NCI-H2107 treated with DMSO at 0.1 percent for 48 hours (cell line): ENCODE measurements around the gene IRF7.
A peak's percentile ranks its signal among the peaks of the same experiment; 100 is the strongest.

ENCODE experiments used
- DNase-seq: peaks from one replicate; lab custom pipeline; 2025; ENCODE audit not compliant: unreplicated experiment; lab: John Stamatoyannopoulos, UW

The IRF7 gene

GRCh38 chr11:621838-622237, 6.1 kb upstream of the IRF7 start:
- no peak for DNase-seq

- no peak for DNase-seq
These were observed 5.4 kb upstream of the IRF7 start for GRCh38 chr11:620935-621814.

GRCh38 chr11:620201-620600, 4.5 kb upstream of the IRF7 start:
- DNase-seq = no peak

GRCh38 chr11:619628-620050, 3.9 kb upstream of the IRF7 start:
- no peak for DNase-seq

DNA sequence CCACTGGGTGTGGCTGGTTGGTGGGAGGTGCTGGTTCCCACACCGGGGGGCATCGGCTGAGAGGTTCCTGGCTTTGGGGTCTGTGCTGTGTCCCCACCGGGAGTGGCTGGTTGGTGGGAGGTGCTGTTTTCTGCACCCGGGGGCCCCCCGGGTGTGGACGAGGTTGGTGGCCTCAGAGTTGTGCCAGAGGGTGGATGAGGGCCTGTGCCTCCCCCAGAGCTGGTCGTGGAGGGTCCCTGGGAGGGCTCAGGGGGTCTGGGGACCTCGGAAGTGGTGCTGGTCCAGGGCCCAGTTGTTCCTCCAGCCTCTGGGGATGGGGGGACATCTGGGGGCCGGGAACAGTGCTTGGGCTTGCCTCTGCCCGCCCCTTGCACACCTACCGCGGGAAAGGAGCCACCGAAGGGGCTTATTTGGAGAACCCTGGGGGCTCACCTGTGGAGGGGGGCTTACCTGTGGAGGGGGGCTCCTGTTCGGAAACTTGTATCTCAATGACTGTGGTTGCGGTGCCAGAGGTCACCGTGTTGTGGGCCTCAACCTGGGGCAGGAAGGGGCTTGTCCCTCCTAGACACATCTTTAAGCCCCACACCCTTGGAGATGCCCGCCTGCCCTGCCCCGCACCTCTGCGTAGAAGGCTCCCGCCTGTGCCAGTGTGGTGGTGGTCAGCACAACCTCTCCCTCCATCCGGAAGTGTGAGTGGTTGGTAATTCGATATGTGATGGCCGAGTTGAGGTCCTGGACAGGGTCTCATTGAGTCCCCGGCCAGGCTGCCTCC, 3.3 kb upstream of the IRF7 start:
- no peak for DNase-seq

GRCh38 chr11:617912-618682, 2.3 kb upstream of the IRF7 start:
- DNase-seq = no peak

GRCh38 chr11:617199-617911, 1.6 kb upstream of the IRF7 start:
- no peak for DNase-seq

DNA sequence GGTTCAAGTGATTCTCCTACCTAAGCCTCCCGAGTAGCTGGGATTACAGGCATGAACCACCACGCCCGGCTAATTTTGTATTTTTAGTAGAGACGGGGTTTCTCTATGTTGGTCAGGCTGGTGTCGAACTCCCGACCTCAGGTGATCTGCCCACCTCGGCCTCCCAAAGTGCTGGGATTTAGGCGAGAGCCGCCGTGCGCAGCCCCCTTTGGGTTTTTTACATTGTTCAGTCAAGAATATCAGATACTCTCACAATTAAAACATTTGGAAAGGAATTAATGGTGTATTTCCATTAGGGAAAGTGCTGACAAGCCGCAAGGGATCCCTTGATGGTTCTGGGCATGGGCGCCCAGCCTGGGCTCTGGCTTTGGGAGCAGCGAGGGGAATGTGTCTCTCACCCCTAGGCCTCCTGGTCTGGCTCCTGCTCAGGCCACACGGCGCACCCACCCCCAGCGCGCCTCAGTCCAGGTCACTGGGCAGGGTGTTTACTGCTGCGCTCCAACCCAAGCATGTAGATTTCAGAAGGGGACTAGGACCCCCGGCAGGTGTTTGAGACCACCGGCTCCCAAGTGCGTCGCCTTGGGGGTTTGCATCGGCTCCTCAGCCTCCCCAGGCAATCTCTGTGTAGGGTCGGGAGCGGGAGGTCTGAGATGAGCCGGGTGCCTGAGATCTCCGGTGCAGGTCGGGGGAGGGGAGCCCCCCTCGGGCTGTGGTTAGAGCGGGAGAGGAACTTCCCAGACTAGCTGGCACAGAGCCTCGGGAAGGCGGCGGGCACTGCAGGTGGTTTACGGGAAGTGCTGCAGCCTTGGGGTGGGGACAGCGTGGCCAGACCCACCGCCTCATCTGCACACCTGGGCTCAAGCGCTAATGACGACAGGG, 809 bp upstream of the IRF7 start:
- no peak for DNase-seq

DNA sequence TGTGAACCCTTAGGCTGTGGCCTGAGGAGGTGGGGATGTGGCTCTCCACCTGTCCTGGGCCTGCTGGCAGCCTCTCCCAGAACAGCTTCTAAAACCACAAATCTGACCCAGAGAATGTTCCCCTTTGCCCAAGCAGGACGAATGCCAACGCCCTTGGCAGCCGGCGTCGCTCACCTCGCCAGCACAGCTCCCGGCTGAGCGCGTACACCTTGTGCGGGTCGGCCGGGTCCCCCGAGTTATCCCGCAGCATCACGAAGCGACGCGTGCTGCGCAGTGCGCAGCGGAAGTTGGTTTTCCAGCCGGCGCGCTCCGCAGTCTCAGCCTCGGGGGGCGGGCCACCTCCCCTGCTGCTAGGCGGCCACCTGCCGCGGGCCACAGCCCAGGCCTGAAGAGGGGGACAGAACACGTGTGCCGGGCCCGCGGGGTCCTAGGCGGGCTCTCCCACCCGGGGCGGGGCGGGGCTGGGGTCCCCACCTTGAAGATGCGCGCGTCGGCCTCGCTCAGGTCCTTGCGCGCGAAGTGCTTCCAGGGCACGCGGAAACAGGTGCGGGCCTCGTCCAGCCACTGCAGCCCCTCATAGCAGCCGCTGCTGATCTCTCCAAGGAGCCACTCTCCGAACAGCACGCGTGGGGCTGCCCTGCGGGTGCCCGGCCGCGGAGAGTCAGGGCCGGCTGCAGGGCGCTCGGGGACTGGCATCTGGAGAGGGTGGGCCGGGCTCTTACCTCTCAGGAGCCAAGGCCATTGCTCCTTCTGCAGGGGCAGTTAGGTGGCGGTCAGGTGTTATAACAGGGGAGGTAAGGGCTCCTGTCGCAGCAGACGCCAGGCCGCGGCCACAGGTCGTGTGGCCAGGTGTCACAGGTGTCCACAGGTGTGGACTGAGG, 887 bp downstream of the IRF7 start:
- no peak for DNase-seq

- no peak for DNase-seq
These were observed 1.6 kb downstream of the IRF7 start for GRCh38 chr11:614021-614622.

- no peak for DNase-seq
These were observed 2.3 kb downstream of the IRF7 start for GRCh38 chr11:613369-613968.

DNA sequence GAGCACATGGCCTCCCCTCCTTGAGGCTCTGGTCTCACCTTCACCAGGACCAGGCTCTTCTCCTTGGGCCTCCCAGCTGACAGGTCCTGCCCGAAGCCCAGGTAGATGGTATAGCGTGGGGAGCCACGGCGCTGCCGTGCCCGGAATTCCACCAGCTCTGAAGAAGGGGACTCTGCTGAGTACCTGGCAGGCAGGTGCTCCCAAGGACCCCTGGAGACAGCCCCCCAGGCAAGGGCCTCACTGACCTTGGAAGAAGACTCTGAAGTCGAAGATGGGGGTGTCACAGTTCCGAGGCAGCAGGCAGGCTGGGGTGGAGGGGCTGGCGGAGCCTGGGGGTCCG, 2.8 kb downstream of the IRF7 start:
- no peak for DNase-seq

GRCh38 chr11:612201-612960, 3.4 kb downstream of the IRF7 start:
- DNase-seq = peak; percentile 27

GRCh38 chr11:611001-611996, 4.5 kb downstream of the IRF7 start:
- no peak for DNase-seq

GRCh38 chr11:610146-610801, 5.5 kb downstream of the IRF7 start:
- DNase-seq = no peak

DNA sequence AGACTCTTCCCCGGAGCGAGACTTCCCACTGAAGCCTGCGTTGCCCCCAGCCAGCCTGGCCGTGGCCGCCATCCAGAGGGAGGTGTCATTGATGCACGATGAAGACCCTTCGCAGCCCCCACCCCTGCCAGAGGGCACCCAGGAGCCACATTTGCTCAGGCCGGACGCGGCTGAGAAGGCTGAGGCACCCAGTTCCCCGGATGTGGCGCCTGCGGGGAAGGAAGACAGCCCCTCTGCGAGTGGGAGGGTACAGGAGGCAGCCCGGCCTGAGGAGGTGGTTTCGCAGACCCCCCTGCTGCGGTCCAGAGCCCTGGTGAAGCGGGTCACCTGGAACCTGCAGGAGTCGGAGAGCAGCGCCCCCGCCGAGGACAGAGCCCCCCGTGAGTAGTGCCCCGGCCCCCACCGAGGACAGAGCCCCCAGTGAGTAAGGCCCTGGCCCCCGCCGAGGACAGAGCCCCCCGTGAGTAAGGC, 6.4 kb downstream of the IRF7 start:
- DNase-seq = no peak
